Endodermal cell (in vitro differentiated cells): ENCODE measurements around the gene CDK4. TPM values are rescaled to one million over a fixed set of nuclear protein-coding genes. Genes with fewer than 3 reads are reported as not detected.

Experiments
- DNase-seq: peaks from one replicate; pipeline ENCODE4 v3.0.0-alpha.2; 2017
- H3K27ac ChIP-seq: 2 replicates; pipeline ENCODE4 v1.5.1; 2013; ENCODE audit warnings: mild to moderate bottlenecking, low read depth, low read length, moderate library complexity
- H3K27me3 ChIP-seq: 2 replicates; pipeline ENCODE4 v1.6.1; 2013; ENCODE audit warnings: mild to moderate bottlenecking, low read length, moderate library complexity; ENCODE audit not compliant: insufficient read depth, control insufficient read depth, poor library complexity, severe bottlenecking
- H3K36me3 ChIP-seq: 2 replicates; pipeline ENCODE4 v1.7.0; 2013; ENCODE audit warnings: mild to moderate bottlenecking, low read length, moderate library complexity; ENCODE audit not compliant: control insufficient read depth, insufficient read depth
- H3K4me1 ChIP-seq: one replicate; pipeline ENCODE4 v1.7.0; 2013; ENCODE audit warnings: low read length; ENCODE audit not compliant: control insufficient read depth, insufficient read depth
- H3K4me3 ChIP-seq: 2 replicates; pipeline ENCODE4 v1.5.1; 2013; ENCODE audit warnings: mild to moderate bottlenecking, low read length, moderate library complexity
- H3K9ac ChIP-seq: 2 replicates; pipeline ENCODE4 v1.6.1; 2013; ENCODE audit warnings: mild to moderate bottlenecking, low read length, moderate library complexity; ENCODE audit not compliant: poor library complexity, severe bottlenecking; ENCODE audit errors: extremely low read depth
- H3K9me3 ChIP-seq: 2 replicates; pipeline ENCODE4 v1.6.1; 2013; ENCODE audit warnings: mild to moderate bottlenecking, low read length, moderate library complexity; ENCODE audit not compliant: control insufficient read depth
- H3K27ac Mint-ChIP-seq: 2 replicates; pipeline ENCODE4 v1.8.0; 2020; ENCODE audit warnings: mixed read lengths
- H3K27me3 Mint-ChIP-seq: 2 replicates; pipeline ENCODE4 v1.8.0; 2021; ENCODE audit warnings: mild to moderate bottlenecking, mixed read lengths; ENCODE audit not compliant: insufficient read depth
- H3K36me3 Mint-ChIP-seq: 2 replicates; pipeline ENCODE4 v1.8.0; 2020; ENCODE audit warnings: low read depth, mixed read lengths
- H3K4me1 Mint-ChIP-seq: 2 replicates; pipeline ENCODE4 v1.8.0; 2020; ENCODE audit warnings: mixed read lengths
- H3K4me3 Mint-ChIP-seq: 2 replicates; pipeline ENCODE4 v1.8.0; 2020; ENCODE audit warnings: mild to moderate bottlenecking, moderate library complexity, mixed read lengths
- H3K9me3 Mint-ChIP-seq: 2 replicates; pipeline ENCODE4 v1.8.0; 2020; ENCODE audit warnings: mild to moderate bottlenecking, mixed read lengths
- CTCF ChIP-seq: fragments of 200-600 bp; sonication (generic); conservative IDR thresholded peaks from 2 replicates; pipeline ENCODE4 v1.5.0; 2021; ENCODE audit warnings: antibody characterized with exemption, mild to moderate bottlenecking
- WGBS, 2 experiments: methylation state at CpG; one replicate each; pipeline versions ENCODE4 v1.1.5 to v1.1.7; 2013; ENCODE audit warnings: missing lambda C conversion rate in 2 of 2, mixed read lengths in 1 of 2; ENCODE audit not compliant: insufficient coverage in 1 of 2, insufficient read length in 1 of 2; 5-methylcytosine and 5-hydroxymethylcytosine counted together
- total RNA-seq, 2 donors: library from RNA; stranded (reverse); fragmentation: NEBNext Ultra II Directional in 1 of 2; extraction: Animal tissue kit (Norgen Biotek cat#: 25700) in 1 of 2; gene quantifications; 2 replicates in 1 of 2; 3 replicates in 1 of 2; pipeline ENCODE4 v1.2.1, GENCODE V29; 2021

CDK4 gene
- total RNA-seq, 2 donors from 2014 or later, result 144 to 186 TPM

- Mint-ChIP-seq H3K27me3 (peaks cover 31% of the 10 kb centered on the region), H3K36me3 (peaks cover 43% of the 10 kb centered on the region), H3K27ac (no peak overlapping the region), H3K9me3 (peaks cover 3% of the 10 kb centered on the region), H3K4me3 (peak overlapping the region; percentile 94), H3K4me1 (peaks cover 7% of the 10 kb centered on the region)
- 92 to 100% methylated on average over 3 of the region's 3 CpGs for WGBS, 2 experiments
- no peak for TF ChIP-seq CTCF
- Histone ChIP-seq H3K4me3 (peak overlapping the region; percentile 97), H3K27ac (no peak overlapping the region), H3K27me3 (peaks cover 33% of the 10 kb centered on the region), H3K4me1 (peaks cover 4% of the 10 kb centered on the region), H3K36me3 (peaks cover 48% of the 10 kb centered on the region), H3K9me3 (no peaks in the 10 kb centered on the region), H3K9ac (no peak overlapping the region)
- DNase-seq, result no peak
These were observed 6.1 kb downstream of the CDK4 start for GRCh38 chr12:57746025-57746424.

- TF ChIP-seq CTCF, result no peak
- no peak overlapping the region for H3K27ac ChIP-seq
- H3K4me1 Mint-ChIP-seq, result peaks cover 5% of the 10 kb centered on the region
- WGBS, 2 experiments, result 56 to 90% methylated on average over 3 to 8 of the region's 8 CpGs
- H3K9ac ChIP-seq, result peak overlapping the region; percentile 97
- H3K27me3 Mint-ChIP-seq, result peaks cover 37% of the 10 kb centered on the region
- H3K9me3 ChIP-seq, result no peaks in the 10 kb centered on the region
- peaks cover 38% of the 10 kb centered on the region for H3K27me3 ChIP-seq
- H3K36me3 Mint-ChIP-seq, result peaks cover 37% of the 10 kb centered on the region
- H3K36me3 ChIP-seq, result peaks cover 42% of the 10 kb centered on the region
- peaks cover 3% of the 10 kb centered on the region for H3K9me3 Mint-ChIP-seq
- H3K4me1 ChIP-seq, result no peaks in the 10 kb centered on the region
- peak overlapping the region; percentile 94 for H3K4me3 Mint-ChIP-seq
- peak overlapping the region; percentile 97 for H3K4me3 ChIP-seq
- peak; percentile 71 for DNase-seq
- peak overlapping the region; percentile 99 for H3K27ac Mint-ChIP-seq
These were observed 6.6 kb downstream of the CDK4 start for GRCh38 chr12:57745485-57745881.

- peaks cover 42% of the 10 kb centered on the region for H3K27me3 Mint-ChIP-seq
- H3K4me1 Mint-ChIP-seq, result peaks cover 5% of the 10 kb centered on the region
- Histone ChIP-seq H3K4me1 (no peaks in the 10 kb centered on the region), H3K4me3 (peak within 1 kb of the TSS; percentile 97), H3K27me3 (peaks cover 44% of the 10 kb centered on the region), H3K36me3 (peaks cover 38% of the 10 kb centered on the region), H3K9me3 (no peaks in the 10 kb centered on the region), H3K27ac (peak within 1 kb of the TSS; percentile 96), H3K9ac (peak within 1 kb of the TSS; percentile 97)
- no peak for TF ChIP-seq CTCF
- peak within 1 kb of the TSS; percentile 99 for H3K27ac Mint-ChIP-seq
- H3K9me3 Mint-ChIP-seq, result peaks cover 3% of the 10 kb centered on the region
- WGBS, 2 experiments, result 4 to 13% methylated on average over 10 to 28 of the region's 29 CpGs
- H3K4me3 Mint-ChIP-seq, result peak within 1 kb of the TSS; percentile 94
- DNase-seq, result peak; percentile 99
- peaks cover 33% of the 10 kb centered on the region for H3K36me3 Mint-ChIP-seq
These were observed 7.2 kb downstream of the CDK4 start, which contains the start of gene TSPAN31 for GRCh38 chr12:57744777-57745484. Gene TSPAN31, plus strand, starts transcription at chr12:57745039. Its CDS starts 116 bp downstream, at chr12:57745155.
